Caco-2 (cell line): ENCODE results near the gene NBAS. TPM values are rescaled to one million over a fixed set of nuclear protein-coding genes. Genes with fewer than 3 reads are reported as not detected.

ENCODE experiments used
- BruUV-seq: library from RNA; stranded (reverse); fragments of 400-500 nt; replicated peaks from 2 replicates; lab custom pipeline; 2021; lab: Mats Ljungman, UMichigan
- CTCF ChIA-PET: fragments of 300-600 bp; sonication (Branson Sonifier 250); formaldehyde crosslinking; loops from one replicate; lab custom pipeline; 2022; ENCODE audit warnings: antibody characterized with exemption; lab: Charles Lee
- POLR2A ChIA-PET: fragments of 300-600 bp; sonication (Branson Sonifier 250); formaldehyde crosslinking; loops from one replicate; lab custom pipeline; 2022; ENCODE audit warnings: antibody characterized with exemption; lab: Charles Lee
- DNase-seq, 2 experiments: peaks; one replicate each; pipeline versions ENCODE4 v3.0.0 to v3.0.0-alpha.2; 2020 to 2022
- H3K27me3 ChIP-seq: replicated peaks from 2 replicates; pipeline ENCODE4 v1.6.0; 2011; ENCODE audit warnings: low read length; ENCODE audit not compliant: control insufficient read depth, insufficient read depth
- H3K36me3 ChIP-seq: 2 replicates; pipeline ENCODE4 v1.5.1; 2011; ENCODE audit warnings: low read length; ENCODE audit not compliant: control insufficient read depth, insufficient read depth
- H3K4me1 ChIP-seq: fragments of 250-450 bp; sonication (Bioruptor Pico); 2 replicates; pipeline ENCODE4 v1.5.1; 2020; ENCODE audit warnings: mild to moderate bottlenecking
- H3K4me3 ChIP-seq: 2 replicates; pipeline ENCODE4 v1.5.1; 2011; ENCODE audit warnings: low read depth, mild to moderate bottlenecking, control low read depth, low read length
- H3K9me3 ChIP-seq: fragments of 250-450 bp; sonication (Bioruptor Pico); 2 replicates; pipeline ENCODE4 v1.5.1; 2020; ENCODE audit warnings: mild to moderate bottlenecking, moderate library complexity
- H3K27ac Mint-ChIP-seq: one replicate; pipeline ENCODE4 v1.8.0; 2022; ENCODE audit warnings: mixed read lengths; ENCODE audit not compliant: unreplicated experiment
- H3K27me3 Mint-ChIP-seq: one replicate; pipeline ENCODE4 v1.8.0; 2022; ENCODE audit warnings: mixed read lengths; ENCODE audit not compliant: insufficient read depth, unreplicated experiment
- H3K36me3 Mint-ChIP-seq: one replicate; pipeline ENCODE4 v1.8.0; 2022; ENCODE audit warnings: mild to moderate bottlenecking, mixed read lengths; ENCODE audit not compliant: insufficient read depth, unreplicated experiment
- H3K4me1 Mint-ChIP-seq: one replicate; pipeline ENCODE4 v1.8.0; 2022; ENCODE audit warnings: low read depth, mixed read lengths; ENCODE audit not compliant: unreplicated experiment
- H3K4me3 Mint-ChIP-seq: one replicate; pipeline ENCODE4 v1.8.0; 2022; ENCODE audit warnings: mild to moderate bottlenecking, moderate library complexity, mixed read lengths; ENCODE audit not compliant: unreplicated experiment
- H3K9me3 Mint-ChIP-seq: one replicate; pipeline ENCODE4 v1.8.0; 2022; ENCODE audit warnings: mixed read lengths; ENCODE audit not compliant: unreplicated experiment
- intact Hi-C: fragments of 100-400 bp; cut with micrococcal nuclease; formaldehyde crosslinking; loops from one replicate; pipeline ENCODE4 v1.10.0; 2022; ENCODE audit not compliant: unreplicated experiment
- total RNA-seq: library from RNA; stranded (reverse); gene quantifications from 2 replicates; pipeline ENCODE4 v1.2.3, GENCODE V29; 2022
- TF ChIP-seq, protein P1 (sequence below), 2 experiments: fragments of 200-600 bp in 1 of 2; IDR thresholded peaks; 1 replicate in 1 of 2; 2 replicates in 1 of 2; pipeline versions ENCODE4 v1.5.1 to v1.8.0; 2011 to 2022; ENCODE audit warnings: antibody characterized with exemption in 1 of 2, control low read depth in 1 of 2, inconsistent platforms in 1 of 2, low read depth in 1 of 2, low read length in 1 of 2, mild to moderate bottlenecking in 1 of 2, moderate library complexity in 1 of 2; ENCODE audit not compliant: insufficient read depth in 1 of 2, severe bottlenecking in 1 of 2, unreplicated experiment in 1 of 2

NBAS gene
- total RNA-seq, 1 experiment from 2014 or later = 31.1 TPM

DNA sequence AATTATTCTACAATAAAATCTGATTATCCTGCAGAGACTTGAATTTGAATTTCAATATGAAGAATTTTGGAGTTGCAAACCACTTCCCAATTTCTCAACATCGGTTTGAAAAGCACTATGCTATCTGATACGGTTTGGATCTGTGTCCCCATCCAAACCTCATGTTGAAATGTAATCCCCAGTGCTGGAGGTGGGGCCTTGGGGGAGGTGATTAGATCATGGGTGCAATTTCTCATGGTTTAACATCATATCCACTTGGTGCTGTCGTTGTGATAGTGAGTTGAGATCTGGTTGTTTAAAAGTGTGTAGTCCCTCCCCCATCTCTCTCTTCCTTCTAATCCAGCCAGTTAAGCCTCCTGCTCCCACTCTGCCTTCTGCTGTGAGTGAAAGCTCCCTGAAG, 205.7 kb downstream of the NBAS start:
- H3K9me3 ChIP-seq = no peaks in the 10 kb centered on the region
- H3K4me3 ChIP-seq = no peak overlapping the region
- no peaks in the 10 kb centered on the region for H3K36me3 ChIP-seq
- TF ChIP-seq, protein P1, sequence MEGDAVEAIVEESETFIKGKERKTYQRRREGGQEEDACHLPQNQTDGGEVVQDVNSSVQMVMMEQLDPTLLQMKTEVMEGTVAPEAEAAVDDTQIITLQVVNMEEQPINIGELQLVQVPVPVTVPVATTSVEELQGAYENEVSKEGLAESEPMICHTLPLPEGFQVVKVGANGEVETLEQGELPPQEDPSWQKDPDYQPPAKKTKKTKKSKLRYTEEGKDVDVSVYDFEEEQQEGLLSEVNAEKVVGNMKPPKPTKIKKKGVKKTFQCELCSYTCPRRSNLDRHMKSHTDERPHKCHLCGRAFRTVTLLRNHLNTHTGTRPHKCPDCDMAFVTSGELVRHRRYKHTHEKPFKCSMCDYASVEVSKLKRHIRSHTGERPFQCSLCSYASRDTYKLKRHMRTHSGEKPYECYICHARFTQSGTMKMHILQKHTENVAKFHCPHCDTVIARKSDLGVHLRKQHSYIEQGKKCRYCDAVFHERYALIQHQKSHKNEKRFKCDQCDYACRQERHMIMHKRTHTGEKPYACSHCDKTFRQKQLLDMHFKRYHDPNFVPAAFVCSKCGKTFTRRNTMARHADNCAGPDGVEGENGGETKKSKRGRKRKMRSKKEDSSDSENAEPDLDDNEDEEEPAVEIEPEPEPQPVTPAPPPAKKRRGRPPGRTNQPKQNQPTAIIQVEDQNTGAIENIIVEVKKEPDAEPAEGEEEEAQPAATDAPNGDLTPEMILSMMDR (IDR thresholded peaks at IDR 0.05; ENCODE audit: insufficient read depth in 1 of 2, low read depth in 1 of 2, low read length in 1 of 2, severe bottlenecking in 1 of 2, unreplicated experiment in 1 of 2) = no peak
- no peaks in the 10 kb centered on the region for H3K4me1 ChIP-seq
- Mint-ChIP-seq H3K4me3 (no peak overlapping the region), H3K27me3 (no peaks in the 10 kb centered on the region), H3K27ac (no peak overlapping the region), H3K4me1 (no peaks in the 10 kb centered on the region), H3K36me3 (peaks cover 5% of the 10 kb centered on the region), H3K9me3 (no peaks in the 10 kb centered on the region)
- CTCF ChIA-PET = no interaction called here
- DNase-seq = no peak
- no TSS peak for BruUV-seq
- intact Hi-C loops = no loop called here
- no peaks in the 10 kb centered on the region for H3K27me3 ChIP-seq
- POLR2A ChIA-PET = no interaction called here

DNA sequence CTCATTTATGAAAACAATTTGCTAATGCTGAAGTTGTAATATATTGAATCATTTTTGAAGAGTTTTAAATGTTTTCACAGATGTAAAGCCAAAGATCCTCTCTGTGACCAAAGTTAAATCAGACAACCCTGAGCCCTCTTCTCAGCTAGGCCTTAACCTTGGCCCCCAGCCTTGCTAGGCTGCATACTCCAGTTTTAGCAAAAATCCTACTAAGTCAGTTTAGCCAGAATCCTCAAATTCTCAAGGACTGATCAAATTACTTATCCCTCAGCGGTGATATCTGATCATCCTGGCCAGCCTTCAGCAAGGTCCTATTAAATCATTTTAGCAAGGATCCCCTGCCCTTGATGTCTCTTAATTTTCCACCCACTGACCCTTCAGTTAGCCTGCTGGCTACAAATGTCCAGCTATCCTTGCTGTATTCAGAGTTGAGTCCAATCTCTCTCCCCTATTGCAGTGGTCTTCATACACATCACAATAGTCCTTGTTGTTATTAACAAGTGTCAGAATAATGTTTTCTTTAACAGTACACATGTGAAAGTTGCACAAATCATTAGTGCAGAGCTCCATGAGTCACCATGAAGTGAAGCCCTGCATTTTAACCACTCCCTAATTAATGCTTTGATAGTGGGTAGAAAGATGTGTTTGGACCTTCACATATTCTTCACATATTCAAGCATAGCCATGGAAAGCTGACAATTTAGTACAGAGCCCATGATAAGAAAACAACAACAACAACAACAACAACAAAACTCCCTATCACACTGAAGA, 206.4 kb downstream of the NBAS start:
- no peaks in the 10 kb centered on the region for H3K4me1 Mint-ChIP-seq
- POLR2A ChIA-PET = no interaction called here
- no peaks in the 10 kb centered on the region for H3K36me3 ChIP-seq

DNA sequence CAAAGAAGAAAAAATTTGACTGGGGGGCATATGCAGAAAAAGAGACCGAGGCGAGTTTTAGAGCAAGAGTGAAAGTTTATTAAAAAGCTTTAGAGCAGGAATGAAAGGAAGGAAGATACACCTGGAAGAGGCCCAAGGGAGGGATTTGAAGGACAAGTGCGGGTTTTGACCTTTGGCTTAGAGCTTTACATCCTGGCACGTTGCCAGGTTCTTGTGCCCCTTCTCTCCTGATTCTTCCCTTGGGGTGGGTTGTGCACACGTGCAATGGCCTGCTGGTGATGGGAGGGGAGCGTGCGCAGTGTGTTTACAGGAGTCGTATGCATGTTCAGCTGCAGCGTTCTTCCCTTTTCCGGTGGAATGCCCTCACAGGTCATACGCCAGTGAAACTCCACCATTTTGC, 208.8 kb downstream of the NBAS start:
- no peaks in the 10 kb centered on the region for H3K9me3 ChIP-seq
- intact Hi-C loops = no loop called here
- H3K9me3 Mint-ChIP-seq = no peaks in the 10 kb centered on the region
- ChIA-PET POLR2A (no interaction called here), CTCF (no interaction called here)
- no peaks in the 10 kb centered on the region for H3K27me3 ChIP-seq
- no peak overlapping the region for H3K4me3 ChIP-seq
- no peaks in the 10 kb centered on the region for H3K4me1 Mint-ChIP-seq
- H3K36me3 Mint-ChIP-seq = peaks cover 10% of the 10 kb centered on the region
- no peaks in the 10 kb centered on the region for H3K36me3 ChIP-seq
- H3K4me3 Mint-ChIP-seq = no peak overlapping the region
- H3K27ac Mint-ChIP-seq = no peak overlapping the region
- H3K27me3 Mint-ChIP-seq = no peaks in the 10 kb centered on the region
- H3K4me1 ChIP-seq = no peaks in the 10 kb centered on the region
- DNase-seq = no peak
- TF ChIP-seq, protein P1 (IDR thresholded peaks at IDR 0.05; ENCODE audit: insufficient read depth in 1 of 2, low read depth in 1 of 2, low read length in 1 of 2, severe bottlenecking in 1 of 2, unreplicated experiment in 1 of 2) = no peak
- no TSS peak for BruUV-seq

More for the DNA sequence above, 206.4 kb downstream of the NBAS start:
- H3K4me3 ChIP-seq = no peak overlapping the region
- BruUV-seq = no TSS peak
- intact Hi-C loops = no loop called here
- DNase-seq = no peak
- no peaks in the 10 kb centered on the region for H3K27me3 ChIP-seq
- Mint-ChIP-seq H3K9me3 (no peaks in the 10 kb centered on the region), H3K4me3 (no peak overlapping the region), H3K27me3 (no peaks in the 10 kb centered on the region), H3K36me3 (peaks cover 5% of the 10 kb centered on the region), H3K27ac (no peak overlapping the region)
- CTCF ChIA-PET = no interaction called here
- no peaks in the 10 kb centered on the region for H3K9me3 ChIP-seq
- no peaks in the 10 kb centered on the region for H3K4me1 ChIP-seq
- TF ChIP-seq, protein P1 (IDR thresholded peaks at IDR 0.05; ENCODE audit: insufficient read depth in 1 of 2, low read depth in 1 of 2, low read length in 1 of 2, severe bottlenecking in 1 of 2, unreplicated experiment in 1 of 2) = no peak
